ENCODE results near the gene SPSB4.

- no peak for TF ChIP-seq POLR2AphosphoS5 (IDR thresholded peaks at IDR 0.05)
- TF ChIP-seq POLR2A (IDR thresholded peaks at IDR 0.05) = no peak
Measured at GRCh38 chr3:141085343-141086070, 34.4 kb downstream of the SPSB4 start.
